SK-N-SH (cell line): ENCODE results near the gene OR8K3. TPM values are rescaled to one million over a fixed set of nuclear protein-coding genes. Genes with fewer than 3 reads are reported as not detected.

Experiments
- CTCF ChIA-PET: fragments of 300-600, 350-600 bp; formaldehyde crosslinking; extraction: SDS; loops from one replicate; lab custom pipeline; 2021; lab: Yijun Ruan, JAX
- POLR2A ChIA-PET: fragments of 350-600 bp; sonication (Branson Sonifier 250); formaldehyde crosslinking; extraction: SDS; loops from one replicate; lab custom pipeline; 2020; ENCODE audit warnings: antibody characterized with exemption, inconsistent platforms; lab: Yijun Ruan, JAX
- DNase-seq: peaks from one replicate; pipeline ENCODE4 v3.0.0; 2012
- H2AFZ ChIP-seq: fragments of 200-600 bp; sonication (generic); 2 replicates; pipeline ENCODE4 v1.8.1; 2016; ENCODE audit warnings: antibody characterized with exemption, mild to moderate bottlenecking, low read depth
- H3F3A ChIP-seq: fragments of 200-600 bp; sonication (generic); replicated peaks from 2 replicates; pipeline ENCODE3; 2016; ENCODE audit warnings: antibody characterized with exemption, mild to moderate bottlenecking; ENCODE audit not compliant: insufficient read depth
- H3K27ac ChIP-seq, 2 experiments: fragments of 200-500 bp in 1 of 2; fragments of 200-600 bp in 1 of 2; sonication (Bioruptor generic) in 1 of 2; sonication (generic), shearing (Covaris generic) in 1 of 2; 2 replicates each; pipeline versions ENCODE4 v1.5.1 to v1.6.1; 2014 to 2016; ENCODE audit warnings: low read depth in 2 of 2, inconsistent platforms in 1 of 2, low read length in 1 of 2, mild to moderate bottlenecking in 1 of 2, mixed read lengths in 1 of 2
- H3K27me3 ChIP-seq: fragments of 200-600 bp; sonication (generic), shearing (Covaris generic); 2 replicates; pipeline ENCODE4 v1.6.1; 2016; ENCODE audit warnings: mixed run types; ENCODE audit not compliant: insufficient read depth
- H3K36me3 ChIP-seq, 2 experiments: fragments of 200-500 bp in 1 of 2; fragments of 200-600 bp in 1 of 2; sonication (Bioruptor generic) in 1 of 2; sonication (generic) in 1 of 2; replicated peaks in 1 of 2; 2 replicates each; pipeline versions ENCODE3 to v1.5.1; 2014 to 2016; ENCODE audit warnings: low read length in 1 of 2, mild to moderate bottlenecking in 1 of 2; ENCODE audit not compliant: insufficient read depth in 2 of 2, control insufficient read depth in 1 of 2
- H3K4me1 ChIP-seq, 2 experiments: fragments of 200-500 bp in 1 of 2; fragments of 200-600 bp in 1 of 2; sonication (Bioruptor generic) in 1 of 2; sonication (generic), shearing (Covaris generic) in 1 of 2; 2 replicates each; pipeline versions ENCODE4 v1.5.1 to v1.6.1; 2014 to 2016; ENCODE audit warnings: low read depth in 1 of 2, low read length in 1 of 2, mixed run types in 1 of 2; ENCODE audit not compliant: insufficient read depth in 2 of 2, control insufficient read depth in 1 of 2
- H3K4me2 ChIP-seq: fragments of 200-600 bp; sonication (generic), shearing (Covaris generic); 2 replicates; pipeline ENCODE4 v1.6.1; 2017; ENCODE audit warnings: mixed run types
- H3K4me3 ChIP-seq, 2 experiments: fragments of 200-500 bp in 1 of 2; fragments of 200-600 bp in 1 of 2; sonication (Bioruptor generic) in 1 of 2; sonication (generic), shearing (Covaris generic) in 1 of 2; 2 replicates each; pipeline versions ENCODE4 v1.5.1 to v1.8.1; 2014 to 2016; ENCODE audit warnings: low read depth in 2 of 2, inconsistent platforms in 1 of 2, low read length in 1 of 2, mild to moderate bottlenecking in 1 of 2, mixed read lengths in 1 of 2, moderate library complexity in 1 of 2
- H3K79me2 ChIP-seq: fragments of 200-600 bp; sonication (generic); 2 replicates; pipeline ENCODE4 v1.8.1; 2017; ENCODE audit warnings: mild to moderate bottlenecking; ENCODE audit not compliant: insufficient read depth
- H3K9ac ChIP-seq: fragments of 200-600 bp; sonication (generic); 2 replicates; pipeline ENCODE4 v1.6.1; 2017; ENCODE audit warnings: mixed run types
- H3K9me2 ChIP-seq: fragments of 200-600 bp; sonication (generic); 2 replicates; pipeline ENCODE4 v1.6.1; 2017; ENCODE audit warnings: mixed run types
- H3K9me3 ChIP-seq: fragments of 200-600 bp; sonication (generic); 2 replicates; pipeline ENCODE4 v1.6.1; 2017; ENCODE audit warnings: mixed run types, mild to moderate bottlenecking, moderate library complexity
- H4K20me1 ChIP-seq: fragments of 200-600 bp; sonication (generic); 2 replicates; pipeline ENCODE4 v1.6.1; 2017; ENCODE audit warnings: mild to moderate bottlenecking, mixed run types; ENCODE audit not compliant: insufficient read depth
- ELF1 ChIP-seq: IDR thresholded peaks from 2 replicates; pipeline ENCODE4 v1.4.0; 2012
- EP300 ChIP-seq, 2 experiments: IDR thresholded peaks; 2 replicates each; pipeline versions ENCODE4 v1.4.0 to v1.6.1; 2012; ENCODE audit warnings: borderline replicate concordance in 1 of 2, low read depth in 1 of 2, low read length in 1 of 2
- FOSL2 ChIP-seq: IDR thresholded peaks from 2 replicates; pipeline ENCODE4 v1.4.0; 2012; ENCODE audit warnings: low read depth, mild to moderate bottlenecking, moderate library complexity, borderline replicate concordance
- GATA2 ChIP-seq: sonication (generic); formaldehyde crosslinking; IDR thresholded peaks from 2 replicates; pipeline ENCODE4 v1.5.0; 2020; ENCODE audit warnings: mild to moderate bottlenecking, missing genetic modification reagents
- MXI1 ChIP-seq: IDR thresholded peaks from 2 replicates; pipeline ENCODE4 v1.6.1; 2012; ENCODE audit warnings: mild to moderate bottlenecking, low read depth, low read length, improper control_type of control experiment
- NRF1 ChIP-seq: IDR thresholded peaks from 2 replicates; pipeline ENCODE4 v1.6.1; 2012; ENCODE audit warnings: low read depth, mild to moderate bottlenecking, low read length
- POLR2AphosphoS5 ChIP-seq: IDR thresholded peaks from 2 replicates; pipeline ENCODE4 v1.6.1; 2012; ENCODE audit warnings: low read depth, low read length
- RCOR1 ChIP-seq: fragments of 150-350 bp; IDR thresholded peaks from 2 replicates; pipeline ENCODE4 v1.6.1; 2017; ENCODE audit warnings: antibody characterized with exemption, low read length
- RFX5 ChIP-seq: IDR thresholded peaks from 2 replicates; pipeline ENCODE4 v1.6.1; 2012; ENCODE audit warnings: mild to moderate bottlenecking, improper control_type of control experiment, low read length
- TCF12 ChIP-seq: IDR thresholded peaks from 2 replicates; pipeline ENCODE4 v1.4.0; 2012
- polyA plus RNA-seq, 3 experiments: library from polyadenylated mRNA; depleted of rRNA; stranded (reverse); fragments of >200 nt; gene quantifications; 2 replicates each; pipeline ENCODE4 v1.2.3, GENCODE V29; 2012
- TF ChIP-seq, protein P1 (sequence below): IDR thresholded peaks from 2 replicates; pipeline ENCODE4 v1.4.0; 2012; ENCODE audit warnings: low read depth, borderline replicate concordance
- TF ChIP-seq, protein P2 (sequence below): IDR thresholded peaks from 2 replicates; pipeline ENCODE4 v1.6.1; 2012; ENCODE audit warnings: mild to moderate bottlenecking, low read depth, low read length, moderate library complexity
- TF ChIP-seq, protein P3 (sequence below): IDR thresholded peaks from 2 replicates; pipeline ENCODE4 v1.4.0; 2012; ENCODE audit warnings: low read depth, borderline replicate concordance

The OR8K3 gene
- not detected in 2 replicates for polyA plus RNA-seq (2012; rRNA removed)
- polyA plus RNA-seq (2012; cell fraction: cytosol; rRNA removed): not detected in 2 replicates
- polyA plus RNA-seq (2012; cell fraction: nucleus; rRNA removed): not detected in 2 replicates

DNA sequence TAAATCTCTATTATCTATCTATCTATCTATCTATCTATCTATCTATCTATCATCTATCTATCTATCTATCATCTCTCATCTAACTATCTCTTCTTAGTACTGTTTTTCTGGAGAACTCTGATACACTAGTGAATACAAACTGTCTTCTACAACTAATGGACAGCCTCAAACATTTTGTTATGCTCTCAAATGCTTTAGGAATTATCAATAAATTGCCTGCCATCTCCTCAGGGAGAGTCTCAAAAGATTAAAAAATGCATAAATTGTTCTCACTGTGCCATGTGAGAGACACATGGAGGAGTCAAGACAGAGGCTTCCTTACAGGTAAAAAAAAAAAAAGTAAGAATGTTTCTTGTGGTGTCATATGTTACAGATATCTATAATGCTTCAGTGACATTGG lies at the start of gene OR8K3:
Gene OR8K3, plus strand, starts transcription at position 301 of the 400 bp plus-strand sequence. CDS start 3,163 bp downstream, outside the sequence.
- no peak within 1 kb of the TSS for H3K4me3 ChIP-seq

More for the DNA sequence above, at the start of gene OR8K3:
- Histone ChIP-seq H3K9ac (no peak within 1 kb of the TSS), H3F3A (no peaks in the 10 kb centered on the region), H3K79me2 (no peaks in the 10 kb centered on the region), H3K27ac (no peak within 1 kb of the TSS), H3K9me2 (no peaks in the 10 kb centered on the region), H3K27me3 (no peaks in the 10 kb centered on the region), H3K4me2 (no peak within 1 kb of the TSS), H4K20me1 (no peaks in the 10 kb centered on the region), H2AFZ (no peak within 1 kb of the TSS), H3K4me1 (no peaks in the 10 kb centered on the region), H3K36me3 (no peaks in the 10 kb centered on the region), H3K9me3 (no peaks in the 10 kb centered on the region)
- no peak for DNase-seq
- TF ChIP-seq RFX5 (no peak), MXI1 (no peak), NRF1 (no peak), RCOR1 (no peak), ELF1 (no peak), TCF12 (no peak), FOSL2 (no peak), POLR2AphosphoS5 (no peak), GATA2 (CRISPR knock-in tag) (no peak), EP300 (IDR thresholded peaks at IDR 0.05; ENCODE audit: borderline replicate concordance in 1 of 2, low read depth in 1 of 2, low read length in 1 of 2) (no peak)
- TF ChIP-seq, protein P1, sequence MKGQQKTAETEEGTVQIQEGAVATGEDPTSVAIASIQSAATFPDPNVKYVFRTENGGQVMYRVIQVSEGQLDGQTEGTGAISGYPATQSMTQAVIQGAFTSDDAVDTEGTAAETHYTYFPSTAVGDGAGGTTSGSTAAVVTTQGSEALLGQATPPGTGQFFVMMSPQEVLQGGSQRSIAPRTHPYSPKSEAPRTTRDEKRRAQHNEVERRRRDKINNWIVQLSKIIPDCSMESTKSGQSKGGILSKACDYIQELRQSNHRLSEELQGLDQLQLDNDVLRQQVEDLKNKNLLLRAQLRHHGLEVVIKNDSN: no peak
- TF ChIP-seq, protein P2, sequence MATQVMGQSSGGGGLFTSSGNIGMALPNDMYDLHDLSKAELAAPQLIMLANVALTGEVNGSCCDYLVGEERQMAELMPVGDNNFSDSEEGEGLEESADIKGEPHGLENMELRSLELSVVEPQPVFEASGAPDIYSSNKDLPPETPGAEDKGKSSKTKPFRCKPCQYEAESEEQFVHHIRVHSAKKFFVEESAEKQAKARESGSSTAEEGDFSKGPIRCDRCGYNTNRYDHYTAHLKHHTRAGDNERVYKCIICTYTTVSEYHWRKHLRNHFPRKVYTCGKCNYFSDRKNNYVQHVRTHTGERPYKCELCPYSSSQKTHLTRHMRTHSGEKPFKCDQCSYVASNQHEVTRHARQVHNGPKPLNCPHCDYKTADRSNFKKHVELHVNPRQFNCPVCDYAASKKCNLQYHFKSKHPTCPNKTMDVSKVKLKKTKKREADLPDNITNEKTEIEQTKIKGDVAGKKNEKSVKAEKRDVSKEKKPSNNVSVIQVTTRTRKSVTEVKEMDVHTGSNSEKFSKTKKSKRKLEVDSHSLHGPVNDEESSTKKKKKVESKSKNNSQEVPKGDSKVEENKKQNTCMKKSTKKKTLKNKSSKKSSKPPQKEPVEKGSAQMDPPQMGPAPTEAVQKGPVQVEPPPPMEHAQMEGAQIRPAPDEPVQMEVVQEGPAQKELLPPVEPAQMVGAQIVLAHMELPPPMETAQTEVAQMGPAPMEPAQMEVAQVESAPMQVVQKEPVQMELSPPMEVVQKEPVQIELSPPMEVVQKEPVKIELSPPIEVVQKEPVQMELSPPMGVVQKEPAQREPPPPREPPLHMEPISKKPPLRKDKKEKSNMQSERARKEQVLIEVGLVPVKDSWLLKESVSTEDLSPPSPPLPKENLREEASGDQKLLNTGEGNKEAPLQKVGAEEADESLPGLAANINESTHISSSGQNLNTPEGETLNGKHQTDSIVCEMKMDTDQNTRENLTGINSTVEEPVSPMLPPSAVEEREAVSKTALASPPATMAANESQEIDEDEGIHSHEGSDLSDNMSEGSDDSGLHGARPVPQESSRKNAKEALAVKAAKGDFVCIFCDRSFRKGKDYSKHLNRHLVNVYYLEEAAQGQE: no peak
- TF ChIP-seq, protein P3, sequence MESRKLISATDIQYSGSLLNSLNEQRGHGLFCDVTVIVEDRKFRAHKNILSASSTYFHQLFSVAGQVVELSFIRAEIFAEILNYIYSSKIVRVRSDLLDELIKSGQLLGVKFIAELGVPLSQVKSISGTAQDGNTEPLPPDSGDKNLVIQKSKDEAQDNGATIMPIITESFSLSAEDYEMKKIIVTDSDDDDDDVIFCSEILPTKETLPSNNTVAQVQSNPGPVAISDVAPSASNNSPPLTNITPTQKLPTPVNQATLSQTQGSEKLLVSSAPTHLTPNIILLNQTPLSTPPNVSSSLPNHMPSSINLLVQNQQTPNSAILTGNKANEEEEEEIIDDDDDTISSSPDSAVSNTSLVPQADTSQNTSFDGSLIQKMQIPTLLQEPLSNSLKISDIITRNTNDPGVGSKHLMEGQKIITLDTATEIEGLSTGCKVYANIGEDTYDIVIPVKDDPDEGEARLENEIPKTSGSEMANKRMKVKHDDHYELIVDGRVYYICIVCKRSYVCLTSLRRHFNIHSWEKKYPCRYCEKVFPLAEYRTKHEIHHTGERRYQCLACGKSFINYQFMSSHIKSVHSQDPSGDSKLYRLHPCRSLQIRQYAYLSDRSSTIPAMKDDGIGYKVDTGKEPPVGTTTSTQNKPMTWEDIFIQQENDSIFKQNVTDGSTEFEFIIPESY: no peak
- ChIA-PET POLR2A (no interaction called here), CTCF (no interaction called here)
